ENCODE data around the gene LAMTOR3.

GRCh38 chr4:99891351-99891750 lies 2.9 kb downstream of the LAMTOR3 start:
- TF ChIP-seq CTCF (conservative IDR thresholded peaks at IDR 0.05 in 1 of 2, IDR thresholded peaks at IDR 0.05 in 1 of 2; ENCODE audit: low read depth in 1 of 2, low read length in 2 of 2) (no peak), EZH2 (IDR thresholded peaks at IDR 0.05; ENCODE audit: low read length, missing control alignments) (no peak)
